H1 (cell line): ENCODE results near the gene CEP68.

Experiments used
- E2F6 ChIP-seq: IDR thresholded peaks from 2 replicates; pipeline ENCODE4 v1.6.1; 2012; ENCODE audit warnings: inconsistent platforms
- MAX ChIP-seq: IDR thresholded peaks from 2 replicates; pipeline ENCODE4 v1.6.1; 2012; ENCODE audit warnings: inconsistent platforms
- POLR2A ChIP-seq, 2 experiments: IDR thresholded peaks; 1 replicate in 1 of 2; 2 replicates in 1 of 2; pipeline ENCODE4 v1.6.1; 2011; ENCODE audit warnings: low read depth in 2 of 2, low read length in 2 of 2, mild to moderate bottlenecking in 2 of 2; ENCODE audit errors: control extremely low read depth in 1 of 2
- POLR2AphosphoS5 ChIP-seq: IDR thresholded peaks from 2 replicates; pipeline ENCODE4 v1.6.1; 2011; ENCODE audit warnings: low read depth, low read length
- RFX5 ChIP-seq: IDR thresholded peaks from 2 replicates; pipeline ENCODE4 v1.6.1; 2011; ENCODE audit warnings: low read depth, low read length, improper control_type of control experiment, borderline replicate concordance
- TEAD4 ChIP-seq: IDR thresholded peaks from 2 replicates; pipeline ENCODE4 v1.6.1; 2012; ENCODE audit warnings: low read depth, low read length, inconsistent platforms, mixed read lengths
- TF ChIP-seq, protein P1 (sequence below), 3 experiments: IDR thresholded peaks; 1 replicate in 2 of 3; 2 replicates in 1 of 3; pipeline versions ENCODE4 v1.5.1 to v1.6.1; 2011; ENCODE audit warnings: low read length in 3 of 3, mild to moderate bottlenecking in 3 of 3, inconsistent platforms in 2 of 3, low read depth in 1 of 3, moderate library complexity in 1 of 3; ENCODE audit not compliant: insufficient read depth in 1 of 3; ENCODE audit errors: control extremely low read depth in 1 of 3

GRCh38 chr2:65069439-65069824, 13.2 kb downstream of the CEP68 start:
- no peak for TF ChIP-seq POLR2A (IDR thresholded peaks at IDR 0.05; ENCODE audit: control extremely low read depth in 1 of 2, low read depth in 2 of 2, low read length in 2 of 2)
- TF ChIP-seq RFX5 = no peak
- no peak for TF ChIP-seq E2F6
- no peak for TF ChIP-seq TEAD4
- TF ChIP-seq POLR2AphosphoS5 = no peak
- TF ChIP-seq, protein P1, sequence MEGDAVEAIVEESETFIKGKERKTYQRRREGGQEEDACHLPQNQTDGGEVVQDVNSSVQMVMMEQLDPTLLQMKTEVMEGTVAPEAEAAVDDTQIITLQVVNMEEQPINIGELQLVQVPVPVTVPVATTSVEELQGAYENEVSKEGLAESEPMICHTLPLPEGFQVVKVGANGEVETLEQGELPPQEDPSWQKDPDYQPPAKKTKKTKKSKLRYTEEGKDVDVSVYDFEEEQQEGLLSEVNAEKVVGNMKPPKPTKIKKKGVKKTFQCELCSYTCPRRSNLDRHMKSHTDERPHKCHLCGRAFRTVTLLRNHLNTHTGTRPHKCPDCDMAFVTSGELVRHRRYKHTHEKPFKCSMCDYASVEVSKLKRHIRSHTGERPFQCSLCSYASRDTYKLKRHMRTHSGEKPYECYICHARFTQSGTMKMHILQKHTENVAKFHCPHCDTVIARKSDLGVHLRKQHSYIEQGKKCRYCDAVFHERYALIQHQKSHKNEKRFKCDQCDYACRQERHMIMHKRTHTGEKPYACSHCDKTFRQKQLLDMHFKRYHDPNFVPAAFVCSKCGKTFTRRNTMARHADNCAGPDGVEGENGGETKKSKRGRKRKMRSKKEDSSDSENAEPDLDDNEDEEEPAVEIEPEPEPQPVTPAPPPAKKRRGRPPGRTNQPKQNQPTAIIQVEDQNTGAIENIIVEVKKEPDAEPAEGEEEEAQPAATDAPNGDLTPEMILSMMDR (IDR thresholded peaks at IDR 0.05; ENCODE audit: control extremely low read depth in 1 of 3, insufficient read depth in 1 of 3, low read depth in 1 of 3, low read length in 3 of 3) = no peak
- TF ChIP-seq MAX = no peak
